DOHH2 (cell line): ENCODE measurements around the gene LAPTM5.

Experiments
- H3F3A ChIP-seq: fragments of 200-600 bp; sonication (generic), shearing (Covaris generic); 2 replicates; pipeline ENCODE4 v1.6.0; 2016; ENCODE audit warnings: antibody characterized with exemption, mild to moderate bottlenecking; ENCODE audit not compliant: control insufficient read depth, insufficient read depth
- H3K27ac ChIP-seq: fragments of 200-600 bp; sonication (generic); 2 replicates; pipeline ENCODE4 v1.5.1; 2014; ENCODE audit warnings: low read depth, mild to moderate bottlenecking, low read length, moderate library complexity
- H3K27me3 ChIP-seq: fragments of 200-600 bp; sonication (generic); 2 replicates; pipeline ENCODE4 v1.6.1; 2014; ENCODE audit warnings: mild to moderate bottlenecking, low read length, mixed read lengths; ENCODE audit not compliant: control insufficient read depth
- H3K36me3 ChIP-seq: fragments of 200-600 bp; sonication (generic); 2 replicates; pipeline ENCODE4 v1.6.1; 2014; ENCODE audit warnings: mild to moderate bottlenecking, low read length, moderate library complexity, mixed read lengths; ENCODE audit not compliant: control insufficient read depth
- H3K4me1 ChIP-seq: fragments of 200-600 bp; sonication (generic); 2 replicates; pipeline ENCODE4 v1.6.1; 2014; ENCODE audit warnings: mild to moderate bottlenecking, low read length, mixed read lengths; ENCODE audit not compliant: control insufficient read depth
- H3K4me2 ChIP-seq: fragments of 200-600 bp; sonication (generic); 2 replicates; pipeline ENCODE4 v1.6.0; 2014; ENCODE audit warnings: mild to moderate bottlenecking, low read length, moderate library complexity
- H3K4me3 ChIP-seq: fragments of 200-600 bp; sonication (generic); 2 replicates; pipeline ENCODE4 v1.5.1; 2014; ENCODE audit warnings: mild to moderate bottlenecking, low read length, mixed read lengths
- H3K79me2 ChIP-seq: fragments of 200-600 bp; sonication (generic); 2 replicates; pipeline ENCODE4 v1.6.1; 2014; ENCODE audit warnings: mild to moderate bottlenecking, low read length, mixed read lengths; ENCODE audit not compliant: control insufficient read depth
- H3K9me2 ChIP-seq: fragments of 200-600 bp; sonication (generic); replicated peaks from 2 replicates; pipeline ENCODE4 v1.6.1; 2014; ENCODE audit warnings: mild to moderate bottlenecking, low read length, mixed read lengths; ENCODE audit not compliant: control insufficient read depth
- H3K9me3 ChIP-seq: fragments of 200-600 bp; sonication (generic); 2 replicates; pipeline ENCODE4 v1.6.1; 2014; ENCODE audit warnings: antibody characterized with exemption, low read length, mixed read lengths; ENCODE audit not compliant: control insufficient read depth, insufficient read depth
- H4K20me1 ChIP-seq: fragments of 200-600 bp; sonication (generic); 2 replicates; pipeline ENCODE4 v1.6.0; 2014; ENCODE audit warnings: low read depth, mild to moderate bottlenecking, antibody characterized with exemption, low read length, moderate library complexity; ENCODE audit not compliant: control insufficient read depth, insufficient read depth
- EZH2phosphoT487 ChIP-seq: fragments of 200-600 bp; sonication (generic); IDR thresholded peaks from 2 replicates; pipeline ENCODE4 v1.6.1; 2017; ENCODE audit warnings: borderline replicate concordance, mild to moderate bottlenecking, antibody characterized with exemption, low read length, moderate library complexity, mixed read lengths
- TF ChIP-seq, protein P1 (sequence below): fragments of 200-600 bp; sonication (generic); IDR thresholded peaks from one replicate; pipeline ENCODE4 v1.5.1; 2014; ENCODE audit warnings: antibody characterized with exemption, mild to moderate bottlenecking, low read depth, low read length; ENCODE audit not compliant: poor library complexity, severe bottlenecking

Gene LAPTM5

GRCh38 chr1:30705698-30706097 is 51.9 kb downstream of the LAPTM5 start:
- Histone ChIP-seq H3K4me2 (no peak overlapping the region), H3K9me3 (no peaks in the 10 kb centered on the region), H3K4me1 (no peaks in the 10 kb centered on the region), H3K9me2 (no peaks in the 10 kb centered on the region), H3F3A (no peaks in the 10 kb centered on the region), H3K27ac (no peak overlapping the region), H3K36me3 (no peaks in the 10 kb centered on the region), H3K4me3 (no peak overlapping the region), H3K79me2 (no peaks in the 10 kb centered on the region), H4K20me1 (no peaks in the 10 kb centered on the region), H3K27me3 (peaks cover 5% of the 10 kb centered on the region; the same call in 1 of the 2 replicates)
- no peak for TF ChIP-seq EZH2phosphoT487
- TF ChIP-seq, protein P1, sequence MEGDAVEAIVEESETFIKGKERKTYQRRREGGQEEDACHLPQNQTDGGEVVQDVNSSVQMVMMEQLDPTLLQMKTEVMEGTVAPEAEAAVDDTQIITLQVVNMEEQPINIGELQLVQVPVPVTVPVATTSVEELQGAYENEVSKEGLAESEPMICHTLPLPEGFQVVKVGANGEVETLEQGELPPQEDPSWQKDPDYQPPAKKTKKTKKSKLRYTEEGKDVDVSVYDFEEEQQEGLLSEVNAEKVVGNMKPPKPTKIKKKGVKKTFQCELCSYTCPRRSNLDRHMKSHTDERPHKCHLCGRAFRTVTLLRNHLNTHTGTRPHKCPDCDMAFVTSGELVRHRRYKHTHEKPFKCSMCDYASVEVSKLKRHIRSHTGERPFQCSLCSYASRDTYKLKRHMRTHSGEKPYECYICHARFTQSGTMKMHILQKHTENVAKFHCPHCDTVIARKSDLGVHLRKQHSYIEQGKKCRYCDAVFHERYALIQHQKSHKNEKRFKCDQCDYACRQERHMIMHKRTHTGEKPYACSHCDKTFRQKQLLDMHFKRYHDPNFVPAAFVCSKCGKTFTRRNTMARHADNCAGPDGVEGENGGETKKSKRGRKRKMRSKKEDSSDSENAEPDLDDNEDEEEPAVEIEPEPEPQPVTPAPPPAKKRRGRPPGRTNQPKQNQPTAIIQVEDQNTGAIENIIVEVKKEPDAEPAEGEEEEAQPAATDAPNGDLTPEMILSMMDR: no peak

GRCh38 chr1:30704765-30705509 is 52.6 kb downstream of the LAPTM5 start:
- Histone ChIP-seq H3K4me1 (no peaks in the 10 kb centered on the region), H3K4me3 (no peak overlapping the region), H3K4me2 (no peak overlapping the region), H3K9me3 (no peaks in the 10 kb centered on the region), H3F3A (no peaks in the 10 kb centered on the region), H3K27ac (no peak overlapping the region), H3K27me3 (peaks cover 5% of the 10 kb centered on the region; the same call in 1 of the 2 replicates), H4K20me1 (no peaks in the 10 kb centered on the region), H3K9me2 (no peaks in the 10 kb centered on the region), H3K79me2 (no peaks in the 10 kb centered on the region), H3K36me3 (no peaks in the 10 kb centered on the region)
- TF ChIP-seq, protein P1: no peak
- no peak for TF ChIP-seq EZH2phosphoT487

- Histone ChIP-seq H3K9me3 (no peaks in the 10 kb centered on the region), H3K36me3 (no peaks in the 10 kb centered on the region), H3K4me3 (no peak overlapping the region), H4K20me1 (no peaks in the 10 kb centered on the region), H3K4me1 (no peaks in the 10 kb centered on the region), H3K9me2 (no peaks in the 10 kb centered on the region), H3K79me2 (no peaks in the 10 kb centered on the region), H3K27ac (no peak overlapping the region), H3K27me3 (peaks cover 3% of the 10 kb centered on the region; the same call in 1 of the 2 replicates), H3K4me2 (no peak overlapping the region), H3F3A (no peaks in the 10 kb centered on the region)
- TF ChIP-seq, protein P1: no peak
- no peak for TF ChIP-seq EZH2phosphoT487
These were observed 53.3 kb downstream of the LAPTM5 start for GRCh38 chr1:30704271-30704670.
